ENCODE measurements around the gene PLXNA4. TPM values are rescaled to one million over a fixed set of nuclear protein-coding genes. Genes with fewer than 3 reads are reported as not detected.
A peak's percentile ranks its signal among the peaks of the same experiment; 100 is the strongest.

The PLXNA4 gene
- total and polyA plus RNA-seq, 8 donors: 0.19 to 1.6 (median 0.47) TPM

DNA sequence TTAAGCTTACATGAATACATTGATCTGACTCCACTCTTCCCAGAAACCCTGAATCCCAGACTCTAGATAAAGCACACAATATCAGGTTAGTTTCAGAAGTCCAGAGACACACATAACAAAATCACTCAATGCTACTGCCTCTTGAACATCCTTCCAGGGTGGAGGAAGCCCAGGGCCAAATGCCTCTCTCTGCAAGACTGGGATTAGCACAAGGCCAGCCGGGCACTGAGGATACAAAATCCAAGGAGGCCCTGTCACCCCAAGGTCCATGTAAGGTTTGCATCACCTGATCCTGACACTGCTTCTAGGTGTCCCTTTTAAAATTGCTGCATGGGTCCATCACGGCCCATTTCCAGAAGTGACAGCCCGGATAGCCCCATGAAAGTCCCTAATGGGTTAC, 2.6 kb upstream of the PLXNA4 start:
- DNase-seq (no peak), ATAC-seq (no peak), FAIRE-seq (no peak)
- TF ChIP-seq, protein P1, sequence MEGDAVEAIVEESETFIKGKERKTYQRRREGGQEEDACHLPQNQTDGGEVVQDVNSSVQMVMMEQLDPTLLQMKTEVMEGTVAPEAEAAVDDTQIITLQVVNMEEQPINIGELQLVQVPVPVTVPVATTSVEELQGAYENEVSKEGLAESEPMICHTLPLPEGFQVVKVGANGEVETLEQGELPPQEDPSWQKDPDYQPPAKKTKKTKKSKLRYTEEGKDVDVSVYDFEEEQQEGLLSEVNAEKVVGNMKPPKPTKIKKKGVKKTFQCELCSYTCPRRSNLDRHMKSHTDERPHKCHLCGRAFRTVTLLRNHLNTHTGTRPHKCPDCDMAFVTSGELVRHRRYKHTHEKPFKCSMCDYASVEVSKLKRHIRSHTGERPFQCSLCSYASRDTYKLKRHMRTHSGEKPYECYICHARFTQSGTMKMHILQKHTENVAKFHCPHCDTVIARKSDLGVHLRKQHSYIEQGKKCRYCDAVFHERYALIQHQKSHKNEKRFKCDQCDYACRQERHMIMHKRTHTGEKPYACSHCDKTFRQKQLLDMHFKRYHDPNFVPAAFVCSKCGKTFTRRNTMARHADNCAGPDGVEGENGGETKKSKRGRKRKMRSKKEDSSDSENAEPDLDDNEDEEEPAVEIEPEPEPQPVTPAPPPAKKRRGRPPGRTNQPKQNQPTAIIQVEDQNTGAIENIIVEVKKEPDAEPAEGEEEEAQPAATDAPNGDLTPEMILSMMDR (IDR thresholded peaks at IDR 0.05): no peak
- H3K4me3 ChIP-seq: no peak overlapping the region
- no peaks in the 10 kb centered on the region for H3K36me3 ChIP-seq
- H3K9me3 ChIP-seq: no peaks in the 10 kb centered on the region
- peaks cover 0 to 8% (median 0%) of the 10 kb centered on the region in 3 donors for H3K4me1 ChIP-seq
- intact Hi-C loops (cut with DNase I): loop anchor here in 2 of 3 donors (5.0 to 10.0 kb wide), 2 partner anchors 262 to 634 kb away; no protein-coding TSS in a partner anchor
- peaks cover 0 to 14% (median 4%) of the 10 kb centered on the region in 4 donors for H3K27me3 ChIP-seq
- WGBS, 2 donors: 81 to 86% methylated on average over 3 of the region's 3 CpGs
- H3K27ac ChIP-seq: no peak overlapping the region

DNA sequence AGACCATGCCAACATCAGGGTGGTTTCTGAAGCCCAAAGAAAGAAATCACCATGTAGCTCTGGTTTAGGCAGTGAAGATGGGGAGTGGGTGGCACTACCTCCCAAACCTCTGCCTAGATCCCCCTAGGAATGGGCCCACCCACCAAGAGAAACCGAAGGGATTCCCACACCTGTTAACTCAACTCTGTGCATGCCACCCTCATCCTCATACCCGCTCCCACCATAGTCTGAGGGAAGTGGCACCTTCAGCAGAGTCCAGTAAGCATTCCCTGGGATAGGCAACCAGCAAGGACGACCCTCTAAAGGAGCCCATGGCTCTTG, 1.7 kb upstream of the PLXNA4 start:
- H3K27me3 ChIP-seq: peaks cover 0 to 15% (median 4%) of the 10 kb centered on the region in 4 donors
- intact Hi-C loops (cut with DNase I): loop anchor here in 2 of 3 donors (5.0 to 10.0 kb wide), 2 partner anchors 261 to 633 kb away; no protein-coding TSS in a partner anchor
- 65 to 66% methylated on average over 3 of the region's 3 CpGs for WGBS, 2 donors

DNA sequence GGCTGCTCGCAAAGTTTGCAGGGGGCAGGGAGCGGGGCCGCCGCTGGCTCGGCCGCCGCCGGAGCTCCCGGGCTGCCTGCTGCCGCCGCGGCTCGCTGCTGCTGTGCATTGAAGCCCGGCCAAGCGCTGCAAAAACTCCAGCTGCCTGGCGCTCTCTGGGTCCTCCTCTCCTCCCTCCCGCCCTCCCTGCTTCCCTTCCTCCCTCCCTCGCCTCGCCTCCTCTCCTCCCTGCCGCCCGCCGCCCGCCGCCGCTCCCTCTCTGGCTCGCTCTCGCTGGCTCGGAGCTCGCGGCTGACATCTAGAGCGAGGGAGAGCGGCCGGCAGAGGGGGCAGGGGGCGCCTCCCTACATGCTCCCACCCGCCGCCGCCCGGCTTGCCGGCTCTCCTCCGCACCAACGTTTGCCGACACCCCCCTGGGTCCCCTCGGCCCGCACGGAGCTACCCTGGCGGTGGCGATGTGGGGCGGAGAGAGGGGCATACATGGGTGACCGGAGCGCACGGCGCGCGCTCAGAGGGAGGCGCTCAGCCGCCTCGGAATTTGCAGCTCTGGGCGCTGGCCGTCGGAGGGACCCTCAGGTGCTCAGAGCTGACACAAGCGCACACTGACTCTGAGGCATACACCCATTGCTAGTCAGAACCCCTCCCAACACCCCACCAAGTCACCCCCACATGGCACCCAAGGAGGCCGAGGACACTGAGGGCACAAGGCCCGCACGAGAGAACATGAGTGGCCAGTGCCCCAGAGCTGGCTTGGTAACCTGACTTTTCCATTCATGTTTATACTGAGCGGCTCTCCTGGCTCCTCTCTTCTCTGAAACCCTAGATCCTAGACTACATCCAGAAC, 1.2 kb upstream of the PLXNA4 start:
- peaks cover 0 to 8% (median 0%) of the 10 kb centered on the region in 3 donors for H3K4me1 ChIP-seq
- H3K36me3 ChIP-seq: no peaks in the 10 kb centered on the region
- FAIRE-seq (no peak), ATAC-seq (peak; percentile 38 to 67 (median 60)), DNase-seq (peak; percentile 17 to 71 (median 38))
- intact Hi-C loops (cut with DNase I): loop anchor here in 2 of 3 donors (5.0 to 10.0 kb wide), 2 partner anchors 260 to 633 kb away; no protein-coding TSS in a partner anchor
- no peak overlapping the region for H3K27ac ChIP-seq
- TF ChIP-seq, protein P1 (IDR thresholded peaks at IDR 0.05): no peak
- no peaks in the 10 kb centered on the region for H3K9me3 ChIP-seq
- peak overlapping the region in 2 of 4 donors; percentile 29 to 37 for H3K4me3 ChIP-seq
- WGBS, 2 donors: 7 to 17% methylated on average over 17 to 65 of the region's 65 CpGs
- peaks cover 0 to 18% (median 6%) of the 10 kb centered on the region in 4 donors for H3K27me3 ChIP-seq

More for the DNA sequence above, 1.7 kb upstream of the PLXNA4 start:
- Histone ChIP-seq H3K27ac (no peak overlapping the region), H3K36me3 (no peaks in the 10 kb centered on the region), H3K4me1 (peaks cover 0 to 8% (median 0%) of the 10 kb centered on the region in 3 donors), H3K4me3 (no peak overlapping the region), H3K9me3 (no peaks in the 10 kb centered on the region)
- no peak for DNase-seq
- FAIRE-seq: no peak
- TF ChIP-seq, protein P1 (IDR thresholded peaks at IDR 0.05): no peak
- ATAC-seq: no peak

DNA sequence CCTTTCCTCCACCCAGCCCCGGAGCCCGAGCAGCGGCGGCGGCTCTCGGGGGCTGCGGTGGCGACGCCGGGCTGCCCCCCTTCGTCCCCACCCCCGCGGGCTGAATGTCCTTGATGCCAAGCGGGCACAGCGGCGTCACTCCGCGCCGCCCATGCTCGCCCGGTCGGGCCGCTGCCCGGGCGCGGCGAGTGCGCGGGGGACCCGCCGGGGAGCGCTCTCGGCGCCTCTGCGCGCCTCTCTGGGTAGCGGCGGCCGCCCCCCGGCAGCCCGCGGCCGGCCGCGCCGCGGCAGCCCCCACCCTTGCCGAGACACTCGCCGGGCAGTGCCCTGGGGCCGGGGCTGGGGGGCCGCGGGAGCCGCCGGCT, 433 bp upstream of the PLXNA4 start:
- no peak for FAIRE-seq
- no peak overlapping the region for H3K27ac ChIP-seq
- TF ChIP-seq, protein P1 (IDR thresholded peaks at IDR 0.05): no peak
- peaks cover 0 to 8% (median 0%) of the 10 kb centered on the region in 3 donors for H3K4me1 ChIP-seq
- ATAC-seq: peak in 1 of 4 donors; percentile 20
- no peaks in the 10 kb centered on the region for H3K9me3 ChIP-seq
- intact Hi-C loops (cut with DNase I): loop anchor here in 2 of 3 donors (5.0 to 10.0 kb wide), 2 partner anchors 259 to 632 kb away; no protein-coding TSS in a partner anchor
- WGBS, 2 donors: 1% methylated on average over 22 to 55 of the region's 55 CpGs
- peaks cover 0 to 20% (median 6%) of the 10 kb centered on the region in 4 donors for H3K27me3 ChIP-seq
- no peaks in the 10 kb centered on the region for H3K36me3 ChIP-seq
- no peak for DNase-seq
- H3K4me3 ChIP-seq: peak overlapping the region in 3 of 4 donors; percentile 7 to 51 (median 29)

Measured in pancreas (tissue), 10 donors.